Activated T-helper 1 cell treated with Interleukin-2 at 50 U/mL for 16 hours (primary cell): ENCODE results near the gene TMEM184B.

Experiments used
- DNase-seq: peaks from one replicate; pipeline ENCODE4 v3.0.0-alpha.2; 2020; ENCODE audit warnings: low read depth

The TMEM184B gene

GRCh38 chr22:38272373-38273134 lies at the start of gene TMEM184B:
Gene TMEM184B (minus strand): TSS chr22:38273010. CDS start chr22:38247961, 25,049 bp downstream.
- peak; percentile 77 for DNase-seq

- DNase-seq = no peak
Measured at GRCh38 chr22:38320605-38321402, 48.0 kb upstream of the TMEM184B start.

- no peak for DNase-seq
Measured at GRCh38 chr22:38318792-38319773, 46.3 kb upstream of the TMEM184B start.

GRCh38 chr22:38317995-38318715 lies 45.3 kb upstream of the TMEM184B start:
- no peak for DNase-seq

GRCh38 chr22:38317122-38317994 lies 44.5 kb upstream of the TMEM184B start, which contains the start of gene CSNK1E:
Gene CSNK1E (minus strand): TSS chr22:38317433. CDS start chr22:38314157, 3,276 bp downstream.
- DNase-seq = peak; percentile 65

- DNase-seq = peak; percentile 42
Measured at GRCh38 chr22:38316364-38317121, 43.7 kb upstream of the TMEM184B start.

GRCh38 chr22:38315823-38316363 lies 43.1 kb upstream of the TMEM184B start:
- no peak for DNase-seq

- no peak for DNase-seq
Measured at GRCh38 chr22:38314933-38315822, 42.4 kb upstream of the TMEM184B start.

- no peak for DNase-seq
Measured at GRCh38 chr22:38314051-38314932, 41.5 kb upstream of the TMEM184B start.

- no peak for DNase-seq
Measured at GRCh38 chr22:38313384-38313955, 40.7 kb upstream of the TMEM184B start.

- DNase-seq = no peak
Measured at GRCh38 chr22:38312261-38312800, 39.5 kb upstream of the TMEM184B start.

GRCh38 chr22:38311323-38311620 lies 38.5 kb upstream of the TMEM184B start:
- DNase-seq = no peak

GRCh38 chr22:38310518-38311322 lies 37.9 kb upstream of the TMEM184B start:
- no peak for DNase-seq

- no peak for DNase-seq
Measured at GRCh38 chr22:38309614-38310517, 37.1 kb upstream of the TMEM184B start.
